Smooth muscle cell of bladder (primary cell): ENCODE measurements around the gene ART4. TPM values are rescaled to one million over a fixed set of nuclear protein-coding genes. Genes with fewer than 3 reads are reported as not detected.

Source experiments
- total RNA-seq: library from RNA; depleted of rRNA; stranded (reverse); fragments of >200 nt; gene quantifications from 2 replicates; pipeline ENCODE4 v1.2.3, GENCODE V29; 2014

Gene ART4
- total RNA-seq, result under 0.01 TPM in 2 replicates

GRCh38 chr12:14843425-14843887, at the start of gene ART4:
Gene ART4, minus strand, starts transcription at chr12:14843526. Its CDS starts 413 bp downstream, at chr12:14843113.

GRCh38 chr12:14885718-14886221, 42.4 kb upstream of the ART4 start, which contains the start of gene MGP:
Gene MGP, minus strand, starts transcription at chr12:14885854. Its CDS starts 63 bp downstream, at chr12:14885791.

GRCh38 chr12:14814014-14814413, 29.3 kb downstream of the ART4 start, which contains the start of gene SMCO3:
Gene SMCO3, minus strand, starts transcription at chr12:14814182. Its CDS starts 7,502 bp downstream, at chr12:14806680.

GRCh38 chr12:14803011-14803829, 40.1 kb downstream of the ART4 start, which contains the start of the genes C12orf60 and WBP11:
Gene C12orf60, plus strand, starts transcription at chr12:14803670. Its CDS starts 19,266 bp downstream, at chr12:14822936.
Gene WBP11, minus strand, starts transcription at chr12:14803478. Its CDS starts 2,095 bp downstream, at chr12:14801383.

Other genes with a start within 250 kb of the ART4 start
- not detected in 2 replicates for gene GUCY2C, start 146.9 kb downstream of the ART4 start, total RNA-seq
- gene WBP11, start 40.0 kb downstream of the ART4 start, total RNA-seq, result 10.0 and 11.4 TPM in 2 replicates
- 0.57 and 0.74 TPM in 2 replicates for gene C12orf60, start 39.9 kb downstream of the ART4 start, total RNA-seq
- 0.71 and 0.92 TPM in 2 replicates for gene SMCO3, start 29.3 kb downstream of the ART4 start, total RNA-seq
- gene MGP, start 42.3 kb upstream of the ART4 start, total RNA-seq, result 8.0 and 15.5 TPM in 2 replicates
- gene ERP27, start 95.0 kb upstream of the ART4 start, total RNA-seq, result not detected in 2 replicates
- 1.1 and 1.2 TPM in 2 replicates for gene ARHGDIB, start 118.1 kb upstream of the ART4 start, total RNA-seq
- not detected in 2 replicates for gene PDE6H, start 129.5 kb upstream of the ART4 start, total RNA-seq